HG03432 (cell line): ENCODE measurements around the gene NEK7.
"Not testable (repeated sequence)": the region's sequence is repeated elsewhere in the genome, so short reads cannot be mapped to it uniquely, and the experiment has no call there.

Experiments
- ATAC-seq: cut with Tn5 transposase; IDR thresholded peaks from one replicate; pipeline ENCODE4 v1.9.1; 2021; ENCODE audit warnings: mild to moderate bottlenecking, moderate library complexity; ENCODE audit not compliant: unreplicated experiment

NEK7 gene

DNA sequence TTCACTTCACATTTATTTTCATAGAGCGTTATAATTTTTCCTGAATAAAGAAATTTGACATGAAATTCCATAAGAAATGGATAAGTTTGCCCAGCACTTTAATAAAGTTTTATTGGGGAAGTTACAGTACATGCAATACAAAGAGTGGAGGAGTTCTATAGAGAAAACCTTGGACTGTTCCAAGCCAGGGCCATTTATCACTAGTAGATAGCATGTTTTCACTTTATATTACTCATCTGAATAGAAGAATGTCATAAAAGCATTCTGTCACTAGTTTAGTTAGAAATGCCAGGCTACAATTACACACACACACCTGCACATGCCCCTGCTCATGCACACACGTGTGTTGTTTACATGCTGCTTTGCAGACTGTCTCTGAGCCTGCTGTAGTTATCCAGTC is 123.3 kb downstream of the NEK7 start:
- ATAC-seq, result no peak

DNA sequence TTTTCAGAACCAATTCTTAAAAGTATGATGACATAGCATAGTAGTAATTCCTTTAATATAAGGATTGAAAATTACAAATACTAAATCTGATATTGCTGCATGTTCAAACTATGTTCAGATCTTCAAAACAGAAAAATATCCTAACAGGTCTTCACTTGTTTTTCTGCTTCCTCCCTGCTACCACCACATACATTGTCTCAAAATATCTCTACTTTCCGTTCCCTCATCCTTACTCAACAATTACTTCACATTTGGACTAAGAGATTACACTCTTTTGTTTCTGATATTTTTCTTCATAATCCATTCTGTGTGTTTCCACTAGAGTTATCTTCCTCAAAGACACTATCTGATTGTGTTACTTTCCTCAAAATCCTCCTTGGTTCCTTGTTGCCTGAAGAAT is 125.1 kb downstream of the NEK7 start:
- no peak for ATAC-seq

DNA sequence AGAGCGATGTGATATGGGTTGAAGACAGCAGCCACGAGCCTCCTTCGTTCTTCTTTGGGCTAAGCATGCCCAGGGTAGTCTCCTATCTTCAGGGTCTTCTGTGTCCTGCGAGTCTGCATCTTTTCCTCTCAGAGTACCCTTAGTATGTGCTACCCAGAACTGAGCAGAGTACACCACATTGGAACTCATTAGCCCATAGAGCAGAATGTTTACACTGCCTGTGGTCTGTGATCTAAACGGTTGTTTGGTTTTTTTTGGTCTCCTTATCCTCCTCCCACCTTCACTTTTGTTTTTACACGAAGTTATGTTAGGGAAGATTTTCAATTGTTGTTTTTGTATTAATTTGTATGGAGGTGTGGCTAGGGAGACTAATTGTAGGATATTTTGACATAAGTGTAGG is 126.4 kb downstream of the NEK7 start:
- ATAC-seq, result no peak

DNA sequence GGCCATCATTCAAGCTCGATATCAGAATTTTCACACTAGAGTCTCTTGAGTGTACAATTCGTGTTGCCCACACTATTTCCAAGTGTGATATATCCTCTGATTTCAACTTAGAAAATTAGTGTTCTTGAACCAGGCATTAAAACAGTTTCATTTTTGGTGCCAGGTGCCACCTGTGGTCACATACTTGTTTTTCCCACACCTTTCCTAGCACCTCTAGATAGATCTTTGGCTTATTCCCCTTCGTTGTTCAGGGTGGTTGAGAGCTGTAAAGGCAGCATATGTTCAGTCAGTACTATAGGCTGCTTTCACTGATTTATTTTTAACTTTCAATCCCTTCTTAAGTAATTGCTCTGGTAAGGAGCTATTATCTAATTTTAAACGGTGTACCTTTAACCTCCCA is 131.1 kb downstream of the NEK7 start:
- no peak for ATAC-seq

DNA sequence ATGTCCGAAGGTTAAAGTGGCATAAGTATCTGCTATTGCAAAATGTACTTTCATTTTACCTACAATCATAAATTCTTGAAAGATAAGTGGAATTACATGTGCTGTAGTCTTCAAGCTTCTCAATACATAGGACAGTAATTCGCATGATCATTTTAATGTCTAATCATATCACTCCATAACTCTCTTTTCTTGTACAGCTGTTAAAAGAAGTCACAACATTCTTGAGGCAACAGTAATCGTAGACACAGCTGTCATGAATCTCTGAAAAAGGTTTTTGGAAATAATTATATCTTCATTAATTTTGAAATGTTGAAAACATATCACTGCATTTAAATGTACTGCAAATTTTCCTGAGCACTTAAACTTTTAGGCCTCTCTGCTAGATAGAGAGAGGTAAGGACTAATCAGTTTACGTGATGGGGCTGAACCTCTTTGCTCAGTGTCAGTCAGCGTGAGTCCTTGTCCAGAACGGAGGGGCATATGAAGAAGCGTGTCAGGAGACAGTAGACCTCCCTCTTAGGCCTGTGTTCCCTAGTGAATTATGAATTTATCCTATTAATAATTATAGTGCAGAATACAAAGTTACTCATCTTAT is 133.4 kb downstream of the NEK7 start:
- ATAC-seq, result no peak

DNA sequence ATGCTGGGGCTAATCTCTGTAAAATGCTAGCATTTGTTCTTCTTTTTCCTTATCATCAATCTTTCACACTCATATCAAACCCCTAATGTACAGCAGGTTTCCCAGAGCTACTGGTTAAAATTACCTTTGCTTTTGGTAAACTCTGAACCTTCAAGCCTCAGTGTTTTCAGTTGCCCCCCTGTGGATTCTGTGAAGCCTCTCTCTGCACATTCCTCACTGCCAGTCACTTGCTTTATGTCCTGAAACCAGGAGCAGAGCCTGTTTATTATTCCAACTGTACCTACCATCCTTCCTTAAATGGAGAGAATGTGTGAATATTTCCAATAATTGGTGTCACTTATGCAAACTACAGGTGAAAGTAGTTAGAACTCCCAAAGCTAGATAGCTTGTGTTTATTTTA is 134.2 kb downstream of the NEK7 start:
- ATAC-seq, result no peak

DNA sequence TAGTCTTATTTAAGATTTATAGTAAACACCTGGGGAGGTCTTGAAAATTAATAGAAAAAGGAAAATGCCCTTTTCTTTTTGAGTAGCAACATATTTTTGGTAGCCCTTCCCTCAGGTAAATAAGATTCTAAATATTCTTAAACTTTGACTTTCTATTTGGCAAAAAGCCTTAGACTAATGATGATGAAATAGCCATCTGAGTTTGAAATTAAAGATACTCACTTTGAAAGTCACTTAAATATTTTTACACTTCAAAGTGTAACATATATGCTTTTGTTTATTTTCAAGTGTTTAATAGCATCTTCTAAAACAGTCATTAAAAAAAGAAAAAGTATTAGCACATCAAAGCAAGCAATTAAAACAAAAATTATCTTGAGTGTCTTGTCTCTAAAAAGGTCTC is 135.1 kb downstream of the NEK7 start:
- ATAC-seq, result no peak

DNA sequence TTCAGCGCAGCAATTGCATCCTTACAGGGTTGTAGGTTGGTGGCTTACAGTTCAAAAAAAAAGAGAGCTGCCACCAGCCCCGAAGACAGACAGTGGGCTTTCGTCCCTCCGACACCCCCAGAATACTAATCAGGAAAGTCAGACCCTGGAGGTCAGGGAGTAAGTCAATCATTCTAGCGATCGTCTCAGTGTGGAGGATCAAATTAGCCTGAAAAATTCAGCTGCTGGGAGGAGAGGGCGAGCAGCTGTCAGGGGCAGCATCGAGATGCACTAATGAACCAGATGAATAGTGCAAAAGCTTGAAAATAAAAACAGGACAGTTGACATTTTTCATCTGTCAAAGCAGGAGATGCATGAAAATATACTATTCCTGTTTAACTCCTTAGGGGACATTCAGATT is 138.4 kb downstream of the NEK7 start:
- no peak for ATAC-seq

DNA sequence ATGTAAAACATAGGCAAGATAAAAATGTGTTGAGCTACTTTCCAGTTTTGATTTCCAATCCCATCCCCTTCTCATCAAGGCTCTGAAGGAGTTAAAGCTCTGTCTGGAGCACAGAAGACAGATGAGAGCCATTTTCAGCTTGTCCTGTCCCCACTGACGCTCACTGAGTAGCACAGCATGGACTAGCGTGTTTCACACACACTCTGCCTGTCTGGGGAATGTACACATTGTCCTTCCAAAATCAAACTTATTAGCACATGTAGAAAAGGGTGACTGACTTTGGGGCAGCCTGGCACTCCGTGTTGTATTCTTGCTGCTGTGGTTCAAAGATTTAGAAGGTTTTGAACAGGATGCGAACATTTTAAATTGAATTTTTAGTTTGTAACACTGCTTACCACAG is 139.2 kb downstream of the NEK7 start:
- ATAC-seq, result no peak

DNA sequence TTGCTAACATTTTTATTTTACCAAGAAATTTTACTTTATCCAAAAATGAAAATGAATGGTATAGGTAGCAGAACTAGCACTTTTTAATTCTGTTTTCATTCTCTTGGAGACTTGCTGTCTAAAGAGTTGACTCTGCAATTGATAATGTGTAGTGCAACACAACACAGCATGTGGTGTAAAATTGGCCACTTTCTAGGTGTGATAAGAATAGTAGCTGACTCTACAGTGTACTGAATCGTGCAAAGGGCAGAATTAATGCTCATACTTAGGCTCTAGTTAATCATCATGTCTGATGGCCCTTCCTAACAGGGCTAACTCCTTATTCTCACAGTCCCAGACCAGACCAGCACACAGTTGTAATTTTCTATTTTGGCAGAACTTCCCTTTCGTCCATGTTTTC is 140.5 kb downstream of the NEK7 start:
- no peak for ATAC-seq

DNA sequence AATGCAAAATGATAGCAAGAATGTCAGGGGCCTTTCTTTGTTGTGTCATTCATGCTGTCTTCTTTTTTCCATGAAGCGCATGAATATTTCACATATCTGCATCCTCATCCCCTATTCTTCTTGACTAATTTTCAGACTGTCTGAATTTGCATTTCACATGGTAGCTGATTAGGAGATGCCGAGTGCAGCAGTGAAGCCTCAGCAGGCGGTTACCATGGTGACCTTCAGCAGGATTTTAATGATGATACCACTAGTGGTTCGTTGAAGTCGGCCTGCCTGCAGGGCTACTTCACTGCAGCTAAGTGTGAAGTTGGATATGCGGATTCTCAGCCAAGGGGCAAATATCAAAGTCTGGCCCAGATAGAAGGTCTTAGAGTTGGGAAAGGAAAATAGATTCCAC is 141.8 kb downstream of the NEK7 start:
- no peak for ATAC-seq

DNA sequence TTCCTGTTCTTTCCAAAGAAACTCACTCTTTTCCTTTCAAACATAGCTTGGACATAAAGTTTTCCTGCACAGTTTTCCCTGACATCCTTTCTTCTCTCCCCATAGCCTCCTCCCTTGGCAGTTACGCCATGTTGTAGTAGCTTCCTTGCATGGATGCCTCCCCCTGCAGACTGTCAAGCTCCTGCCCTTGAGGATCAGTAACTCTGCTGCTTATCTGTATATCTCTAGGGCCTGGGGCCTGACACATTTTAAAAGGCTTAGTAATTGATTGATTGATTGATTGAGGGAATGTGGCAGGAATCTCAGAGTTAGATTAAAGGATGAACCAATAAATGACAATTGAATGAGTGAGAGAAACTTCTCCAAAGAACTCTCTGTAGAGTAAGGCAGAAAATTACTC is 143.7 kb downstream of the NEK7 start:
- no peak for ATAC-seq

DNA sequence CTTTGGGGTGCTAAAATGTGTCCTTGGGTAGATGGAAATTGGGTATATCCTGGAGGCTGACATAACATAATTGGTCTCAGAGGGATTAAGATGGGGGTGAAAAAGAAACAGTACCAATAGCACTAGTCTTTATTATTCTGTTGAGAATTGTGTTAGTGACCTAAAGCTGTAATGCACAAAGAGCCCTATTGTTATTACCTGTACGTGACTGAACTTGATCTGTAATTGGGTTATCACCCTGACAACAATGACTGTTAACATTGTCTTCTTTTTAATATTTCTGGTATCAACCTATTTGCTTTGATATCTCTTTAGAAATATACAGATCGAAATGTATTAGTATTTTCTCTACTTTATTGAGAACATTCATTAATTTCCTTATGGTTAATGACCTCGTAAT is 147.6 kb downstream of the NEK7 start:
- no peak for ATAC-seq

DNA sequence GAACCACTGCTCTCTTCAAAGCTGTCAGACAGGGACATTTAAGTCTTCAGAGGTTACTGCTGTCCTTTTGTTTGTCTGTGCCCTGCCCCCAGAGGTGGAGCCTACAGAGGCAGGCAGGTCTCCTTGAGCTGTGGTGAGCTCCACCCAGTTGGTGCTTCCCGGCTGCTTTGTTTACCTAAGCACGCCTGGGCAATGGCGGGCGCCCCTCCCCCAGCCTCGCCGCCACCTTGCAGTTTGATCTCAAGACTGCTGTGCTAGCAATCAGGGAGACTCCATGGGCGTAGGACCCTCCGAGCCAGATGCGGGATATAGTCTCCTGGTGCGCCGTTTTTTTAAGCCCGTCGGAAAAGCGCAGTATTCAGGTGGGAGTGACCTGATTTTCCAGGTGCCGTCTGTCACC is 158.0 kb downstream of the NEK7 start:
- not testable (repeated sequence) for ATAC-seq

DNA sequence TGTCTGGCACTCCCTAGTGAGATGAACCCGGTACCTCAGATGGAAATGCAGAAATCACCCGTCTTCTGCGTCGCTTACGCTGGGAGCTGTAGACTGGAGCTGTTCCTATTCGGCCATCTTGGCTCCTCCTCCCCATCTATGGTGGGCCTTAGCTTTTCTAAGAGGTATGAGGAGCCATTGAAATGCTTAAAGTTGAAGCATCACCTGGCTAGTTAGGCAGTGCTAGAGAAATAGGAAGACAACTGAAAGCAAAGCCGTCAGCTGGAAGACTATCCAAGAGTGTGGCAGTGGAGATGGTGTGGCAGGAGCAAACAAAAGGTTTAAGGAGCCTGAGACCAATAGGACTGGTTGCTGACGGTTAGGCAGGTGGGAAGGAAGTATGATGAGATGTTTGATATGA is 158.5 kb downstream of the NEK7 start:
- not testable (repeated sequence) for ATAC-seq

DNA sequence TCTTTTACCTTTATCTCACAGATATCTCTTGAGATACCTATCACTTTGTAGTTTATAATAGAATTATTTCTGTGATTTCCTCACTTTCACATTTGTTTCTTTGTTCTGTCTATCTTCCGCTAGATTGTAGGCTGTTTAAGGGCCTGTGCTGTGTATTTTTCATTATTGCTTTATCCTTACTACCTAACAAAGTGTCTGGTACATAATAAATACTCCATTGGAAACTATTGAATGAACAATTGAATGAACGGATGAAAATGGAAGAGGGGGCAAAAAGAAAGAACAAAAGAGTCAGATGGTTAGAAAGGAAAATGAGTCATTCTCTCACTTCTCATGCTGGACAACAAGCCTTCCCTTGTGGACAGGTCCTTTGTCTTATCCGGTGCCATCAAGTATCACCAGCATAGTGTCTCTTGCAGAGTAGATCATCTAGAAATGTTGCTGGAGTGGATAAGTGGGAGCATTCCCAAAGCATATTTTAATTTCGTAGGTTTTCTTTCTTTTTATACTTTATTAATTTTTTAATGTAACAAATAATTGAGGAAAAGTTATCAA is 159.8 kb downstream of the NEK7 start:
- ATAC-seq, result no peak

DNA sequence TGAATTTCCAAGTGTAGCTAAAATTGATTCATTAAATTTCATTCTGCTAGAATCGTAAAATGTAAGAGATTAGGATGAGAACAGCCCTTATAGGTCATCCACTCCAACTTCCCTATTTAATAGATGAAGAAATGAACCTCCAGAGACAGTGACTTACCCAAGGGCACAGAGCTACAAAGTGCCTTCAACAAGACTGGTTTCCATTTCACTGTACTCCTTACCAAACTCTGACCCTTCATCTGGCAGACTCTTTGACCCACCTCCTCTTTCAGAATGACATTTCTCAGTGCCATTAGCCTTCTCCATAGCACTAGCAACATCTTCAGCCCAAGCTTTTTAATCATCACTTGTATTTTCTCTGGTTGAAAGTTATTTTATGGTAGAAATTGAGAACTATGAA is 161.3 kb downstream of the NEK7 start:
- peak; percentile 85 for ATAC-seq

DNA sequence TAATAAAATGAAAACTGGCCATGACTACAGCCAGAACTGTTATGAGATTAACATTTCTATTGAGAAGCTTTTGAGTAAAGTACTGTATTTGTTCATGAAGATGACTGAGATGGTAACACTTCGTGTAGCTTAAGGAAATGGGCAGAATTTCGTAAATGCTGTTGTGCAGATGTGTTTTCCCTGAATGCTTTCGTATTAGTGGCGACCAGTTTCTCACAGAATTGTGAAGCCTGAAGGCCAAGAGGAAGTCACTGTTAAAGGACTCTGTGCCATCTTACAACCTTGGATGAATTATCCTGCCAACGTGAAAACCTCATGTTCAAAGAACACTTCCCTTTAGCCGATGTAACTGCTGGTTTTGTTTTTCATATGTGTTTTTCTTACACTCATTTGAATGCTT is 164.0 kb downstream of the NEK7 start:
- ATAC-seq, result no peak

DNA sequence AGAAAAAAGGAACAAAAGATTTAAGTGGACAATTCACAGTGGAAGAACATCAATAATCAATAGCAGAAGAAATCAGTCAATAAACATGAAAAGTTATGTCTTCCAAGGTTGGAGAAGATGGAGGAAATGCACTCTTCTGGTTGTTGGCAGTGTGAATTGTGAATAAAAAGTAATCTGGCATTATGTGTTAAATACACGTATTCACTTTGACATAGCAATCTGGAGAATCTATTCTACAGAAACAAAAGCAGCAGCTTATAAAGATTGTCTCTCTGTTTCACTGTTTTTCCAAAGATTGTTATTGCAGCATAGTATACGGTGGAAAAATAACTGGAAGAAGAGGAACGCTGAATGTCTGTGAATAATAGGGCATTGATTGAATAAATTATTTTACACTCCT is 169.4 kb downstream of the NEK7 start:
- no peak for ATAC-seq

DNA sequence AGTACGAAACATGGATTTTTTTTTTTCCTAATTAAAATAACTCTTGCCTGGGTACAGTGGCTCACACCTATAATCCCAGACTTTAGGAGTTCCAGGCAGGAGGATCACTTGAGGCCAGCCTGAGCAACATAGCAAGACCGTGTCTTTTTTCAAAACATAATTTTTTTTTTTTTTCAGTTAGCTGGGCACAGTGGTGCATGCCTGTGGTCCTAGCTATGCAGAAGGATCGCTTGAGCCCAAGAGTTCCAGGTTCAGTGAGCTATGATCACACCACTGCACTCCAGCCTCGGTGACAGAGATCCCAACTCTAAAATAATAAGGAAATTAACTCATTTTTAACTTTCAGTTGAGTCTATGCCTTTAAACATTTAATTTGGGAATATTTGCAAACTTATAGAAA is 170.1 kb downstream of the NEK7 start:
- ATAC-seq, result no peak

DNA sequence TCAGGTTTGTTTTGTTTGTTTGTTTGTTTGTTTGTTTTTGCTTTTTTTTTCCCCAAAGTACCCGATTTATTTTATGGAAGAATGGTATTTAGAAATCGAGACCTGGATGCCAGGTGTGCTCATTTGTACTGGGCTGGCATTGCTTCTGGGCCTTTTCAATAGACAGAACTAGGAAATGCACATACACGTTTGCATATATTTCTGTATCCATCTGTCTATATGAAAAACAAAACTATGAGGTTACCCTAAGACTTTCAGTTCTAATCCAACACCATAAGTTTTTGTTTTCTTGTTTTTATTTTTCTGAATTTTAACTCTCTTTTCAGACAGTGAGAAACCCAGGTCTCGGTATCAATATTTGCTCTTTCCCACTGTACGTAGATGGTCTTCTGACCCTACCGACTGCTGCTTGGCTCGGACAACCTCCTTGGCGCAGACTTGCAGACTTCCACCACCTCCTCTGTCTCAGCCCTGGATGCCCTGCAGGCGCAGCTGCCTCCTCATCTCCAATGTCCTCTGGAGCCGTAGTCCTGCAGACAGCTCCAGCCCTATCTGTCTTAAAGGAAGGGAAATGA is 171.7 kb downstream of the NEK7 start:
- no peak for ATAC-seq

DNA sequence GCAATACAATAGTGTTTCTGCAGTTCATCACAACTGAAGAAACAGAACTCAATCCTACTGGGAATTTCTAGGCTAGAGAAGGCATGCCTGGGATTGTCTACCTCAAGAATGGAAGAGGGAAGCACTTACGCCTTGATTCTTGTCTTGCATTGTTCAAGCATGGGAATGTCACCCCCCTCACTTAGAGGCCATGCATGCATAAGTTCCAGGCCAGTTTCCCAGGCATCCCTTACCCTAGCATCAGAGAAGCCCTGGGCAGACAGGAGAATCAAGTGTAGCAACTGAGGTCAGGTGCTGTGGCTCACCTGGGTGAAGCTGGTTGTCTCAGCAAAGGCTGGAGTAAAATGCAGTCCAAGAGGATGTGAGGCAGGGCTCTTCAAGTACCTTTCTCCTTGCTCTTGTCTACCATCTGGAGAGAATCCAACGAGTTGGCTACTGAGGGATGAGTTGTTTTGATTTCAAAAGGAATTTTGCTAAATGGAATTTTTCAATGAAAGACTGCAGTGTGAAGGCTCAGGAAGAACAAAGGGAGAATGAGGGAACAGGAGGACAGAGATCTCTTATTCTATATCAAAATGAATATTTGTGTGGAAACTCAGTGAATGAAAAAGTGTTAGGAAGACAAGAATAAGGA is 174.3 kb downstream of the NEK7 start:
- no peak for ATAC-seq

DNA sequence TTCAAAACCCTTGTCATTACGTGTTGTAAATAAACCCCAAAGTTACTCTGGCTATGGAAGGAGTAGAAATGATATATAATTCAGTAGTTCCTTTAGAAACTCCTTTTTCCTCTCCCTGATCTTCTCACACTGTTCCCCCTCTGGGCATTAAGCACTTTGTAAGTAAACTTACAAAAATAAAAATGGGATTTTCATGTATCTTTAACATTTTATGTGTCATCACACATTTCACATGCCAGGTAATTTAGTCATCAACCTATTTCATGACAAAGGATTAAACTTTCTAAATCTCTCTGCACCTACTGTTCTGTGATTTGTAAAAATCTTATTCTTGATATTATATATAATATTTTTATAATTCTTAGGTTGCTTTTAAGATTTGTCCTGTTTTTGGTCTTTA is 176.9 kb downstream of the NEK7 start:
- no peak for ATAC-seq
